ENCODE measurements around the gene RAVER1. TPM values are rescaled to one million over a fixed set of nuclear protein-coding genes. Genes with fewer than 3 reads are reported as not detected.

Gene RAVER1
- total and polyA plus RNA-seq, 9 of the 15 experiments (the other 6 are each of a cell fraction or from before 2014, with no cell fraction given) = 0.06 to 113 (median 7.0) TPM

DNA sequence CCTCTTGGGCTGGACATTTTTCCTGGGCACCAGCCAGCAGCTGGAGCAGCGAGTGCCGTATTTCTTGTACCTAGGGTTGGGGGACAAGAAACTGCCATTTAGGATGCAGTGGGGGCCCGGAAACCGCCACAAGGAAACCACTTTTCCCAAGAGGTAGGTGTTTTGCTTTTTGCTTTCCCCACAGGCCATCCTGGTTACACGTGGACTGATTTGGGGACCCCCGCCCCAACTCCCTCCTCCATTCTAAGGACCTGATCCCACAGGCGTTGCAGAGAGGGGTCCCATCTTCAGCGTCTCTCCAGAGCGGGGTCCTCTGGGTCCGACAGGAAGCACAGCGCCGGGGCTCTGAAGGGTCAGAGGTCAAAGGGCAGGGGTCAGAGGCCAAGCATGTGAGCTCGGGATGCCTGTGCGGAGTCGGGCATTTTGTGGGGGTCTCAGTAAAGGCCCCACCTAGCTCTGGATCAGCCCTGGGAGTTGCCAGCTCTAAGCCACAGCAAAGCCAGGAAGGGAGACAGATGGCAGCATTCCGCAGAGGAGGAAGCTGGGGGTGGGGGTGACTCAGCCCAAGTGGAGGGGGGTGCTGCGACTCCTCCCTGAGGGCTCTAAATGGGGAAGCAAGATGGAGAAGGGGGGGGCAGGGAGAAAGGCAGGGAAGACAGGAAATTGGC lies 28.1 kb downstream of the RAVER1 start (continued):
- TF ChIP-seq, protein P1, sequence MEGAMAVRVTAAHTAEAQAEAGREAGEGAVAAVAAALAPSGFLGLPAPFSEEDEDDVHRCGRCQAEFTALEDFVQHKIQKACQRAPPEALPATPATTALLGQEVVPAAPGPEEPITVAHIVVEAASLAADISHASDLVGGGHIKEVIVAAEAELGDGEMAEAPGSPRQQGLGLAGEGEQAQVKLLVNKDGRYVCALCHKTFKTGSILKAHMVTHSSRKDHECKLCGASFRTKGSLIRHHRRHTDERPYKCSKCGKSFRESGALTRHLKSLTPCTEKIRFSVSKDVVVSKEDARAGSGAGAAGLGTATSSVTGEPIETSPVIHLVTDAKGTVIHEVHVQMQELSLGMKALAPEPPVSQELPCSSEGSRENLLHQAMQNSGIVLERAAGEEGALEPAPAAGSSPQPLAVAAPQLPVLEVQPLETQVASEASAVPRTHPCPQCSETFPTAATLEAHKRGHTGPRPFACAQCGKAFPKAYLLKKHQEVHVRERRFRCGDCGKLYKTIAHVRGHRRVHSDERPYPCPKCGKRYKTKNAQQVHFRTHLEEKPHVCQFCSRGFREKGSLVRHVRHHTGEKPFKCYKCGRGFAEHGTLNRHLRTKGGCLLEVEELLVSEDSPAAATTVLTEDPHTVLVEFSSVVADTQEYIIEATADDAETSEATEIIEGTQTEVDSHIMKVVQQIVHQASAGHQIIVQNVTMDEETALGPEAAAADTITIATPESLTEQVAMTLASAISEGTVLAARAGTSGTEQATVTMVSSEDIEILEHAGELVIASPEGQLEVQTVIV (CRISPR knock-in tag; IDR thresholded peaks at IDR 0.05; ENCODE audit: borderline replicate concordance) = no peak
- TF ChIP-seq COPS2 (conservative IDR thresholded peaks at IDR 0.05) = no peak
- TF ChIP-seq, protein P2, sequence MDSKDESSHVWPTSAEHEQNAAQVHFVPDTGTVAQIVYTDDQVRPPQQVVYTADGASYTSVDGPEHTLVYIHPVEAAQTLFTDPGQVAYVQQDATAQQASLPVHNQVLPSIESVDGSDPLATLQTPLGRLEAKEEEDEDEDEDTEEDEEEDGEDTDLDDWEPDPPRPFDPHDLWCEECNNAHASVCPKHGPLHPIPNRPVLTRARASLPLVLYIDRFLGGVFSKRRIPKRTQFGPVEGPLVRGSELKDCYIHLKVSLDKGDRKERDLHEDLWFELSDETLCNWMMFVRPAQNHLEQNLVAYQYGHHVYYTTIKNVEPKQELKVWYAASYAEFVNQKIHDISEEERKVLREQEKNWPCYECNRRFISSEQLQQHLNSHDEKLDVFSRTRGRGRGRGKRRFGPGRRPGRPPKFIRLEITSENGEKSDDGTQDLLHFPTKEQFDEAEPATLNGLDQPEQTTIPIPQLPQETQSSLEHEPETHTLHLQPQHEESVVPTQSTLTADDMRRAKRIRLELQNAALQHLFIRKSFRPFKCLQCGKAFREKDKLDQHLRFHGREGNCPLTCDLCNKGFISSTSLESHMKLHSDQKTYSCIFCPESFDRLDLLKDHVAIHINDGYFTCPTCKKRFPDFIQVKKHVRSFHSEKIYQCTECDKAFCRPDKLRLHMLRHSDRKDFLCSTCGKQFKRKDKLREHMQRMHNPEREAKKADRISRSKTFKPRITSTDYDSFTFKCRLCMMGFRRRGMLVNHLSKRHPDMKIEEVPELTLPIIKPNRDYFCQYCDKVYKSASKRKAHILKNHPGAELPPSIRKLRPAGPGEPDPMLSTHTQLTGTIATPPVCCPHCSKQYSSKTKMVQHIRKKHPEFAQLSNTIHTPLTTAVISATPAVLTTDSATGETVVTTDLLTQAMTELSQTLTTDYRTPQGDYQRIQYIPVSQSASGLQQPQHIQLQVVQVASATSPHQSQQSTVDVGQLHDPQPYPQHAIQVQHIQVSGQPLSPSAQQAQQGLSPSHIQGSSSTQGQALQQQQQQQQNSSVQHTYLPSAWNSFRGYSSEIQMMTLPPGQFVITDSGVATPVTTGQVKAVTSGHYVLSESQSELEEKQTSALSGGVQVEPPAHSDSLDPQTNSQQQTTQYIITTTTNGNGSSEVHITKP (IDR thresholded peaks at IDR 0.05; ENCODE audit: partially characterized antibody) = peak; percentile 24
- TF ChIP-seq ARHGAP35 (IDR thresholded peaks at IDR 0.05; ENCODE audit: partially characterized antibody) = no peak
- peak; percentile 98 for TF ChIP-seq NR2C2 (CRISPR knock-in tag; IDR thresholded peaks at IDR 0.05)
- TF ChIP-seq NR2C2 (tag; IDR thresholded peaks at IDR 0.05) = peak; percentile 97
- TF ChIP-seq, protein P3, sequence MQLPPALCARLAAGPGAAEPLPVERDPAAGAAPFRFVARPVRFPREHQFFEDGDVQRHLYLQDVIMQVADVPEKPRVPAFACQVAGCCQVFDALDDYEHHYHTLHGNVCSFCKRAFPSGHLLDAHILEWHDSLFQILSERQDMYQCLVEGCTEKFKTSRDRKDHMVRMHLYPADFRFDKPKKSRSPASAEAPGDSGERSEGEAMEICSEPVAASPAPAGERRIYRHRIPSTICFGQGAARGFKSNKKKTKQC (CRISPR knock-in tag; IDR thresholded peaks at IDR 0.05) = 0 out of 2 replicates have a peak, but pooled peaks have one; percentile 18
- TF ChIP-seq ZSCAN29 (IDR thresholded peaks at IDR 0.05) = peak; percentile 88
- no peak for TF ChIP-seq RAD51 (IDR thresholded peaks at IDR 0.05; ENCODE audit: borderline replicate concordance, low read depth)
- TF ChIP-seq SMARCE1 (IDR thresholded peaks at IDR 0.05) = no peak
- 0 out of 2 replicates have a peak, but pooled peaks have one; percentile 58 for TF ChIP-seq HDAC2 (IDR thresholded peaks at IDR 0.05)
- TF ChIP-seq ZKSCAN1 (IDR thresholded peaks at IDR 0.05; ENCODE audit: low read depth, low read length) = no peak
- TF ChIP-seq GABPB1 (CRISPR knock-in tag; IDR thresholded peaks at IDR 0.05) = peak; percentile 41; the same call in 1 of the 2 replicates
- peak; percentile 99 for TF ChIP-seq NR2C1 (IDR thresholded peaks at IDR 0.05)
- peak; percentile 99 for TF ChIP-seq NR2C1 (tag; IDR thresholded peaks at IDR 0.05)
- TF ChIP-seq ZEB2 (IDR thresholded peaks at IDR 0.05) = no peak
- no peak for TF ChIP-seq CTBP1 (IDR thresholded peaks at IDR 0.05; ENCODE audit: borderline replicate concordance)
- no peak for TF ChIP-seq FOXK2 (conservative IDR thresholded peaks at IDR 0.05 in 1 of 2, IDR thresholded peaks at IDR 0.05 in 1 of 2; ENCODE audit: low read depth in 2 of 2)
- TF ChIP-seq POLR3G (IDR thresholded peaks at IDR 0.05; ENCODE audit: extremely low read depth, insufficient read length, insufficient replicate concordance) = no peak
- TF ChIP-seq NONO (IDR thresholded peaks at IDR 0.05; ENCODE audit: low read depth in 2 of 2, low read length in 1 of 2) = no peak
- TF ChIP-seq MITF (IDR thresholded peaks at IDR 0.05) = no peak
- no peak for TF ChIP-seq ZNF551 (CRISPR knock-in tag; IDR thresholded peaks at IDR 0.05)

Data from K562 (cell line).